Endodermal cell (in vitro differentiated cells): ENCODE data around the gene ENPP1. TPM values are rescaled to one million over a fixed set of nuclear protein-coding genes. Genes with fewer than 3 reads are reported as not detected.

Experiments used
- DNase-seq: peaks from one replicate; pipeline ENCODE4 v3.0.0-alpha.2; 2017
- H3K27ac ChIP-seq: 2 replicates; pipeline ENCODE4 v1.5.1; 2013; ENCODE audit warnings: mild to moderate bottlenecking, low read depth, low read length, moderate library complexity
- H3K27me3 ChIP-seq: 2 replicates; pipeline ENCODE4 v1.6.1; 2013; ENCODE audit warnings: mild to moderate bottlenecking, low read length, moderate library complexity; ENCODE audit not compliant: insufficient read depth, control insufficient read depth, poor library complexity, severe bottlenecking
- H3K36me3 ChIP-seq: 2 replicates; pipeline ENCODE4 v1.7.0; 2013; ENCODE audit warnings: mild to moderate bottlenecking, low read length, moderate library complexity; ENCODE audit not compliant: control insufficient read depth, insufficient read depth
- H3K4me1 ChIP-seq: one replicate; pipeline ENCODE4 v1.7.0; 2013; ENCODE audit warnings: low read length; ENCODE audit not compliant: control insufficient read depth, insufficient read depth
- H3K4me3 ChIP-seq: 2 replicates; pipeline ENCODE4 v1.5.1; 2013; ENCODE audit warnings: mild to moderate bottlenecking, low read length, moderate library complexity
- H3K9ac ChIP-seq: 2 replicates; pipeline ENCODE4 v1.6.1; 2013; ENCODE audit warnings: mild to moderate bottlenecking, low read length, moderate library complexity; ENCODE audit not compliant: poor library complexity, severe bottlenecking; ENCODE audit errors: extremely low read depth
- H3K9me3 ChIP-seq: 2 replicates; pipeline ENCODE4 v1.6.1; 2013; ENCODE audit warnings: mild to moderate bottlenecking, low read length, moderate library complexity; ENCODE audit not compliant: control insufficient read depth
- H3K27ac Mint-ChIP-seq: 2 replicates; pipeline ENCODE4 v1.8.0; 2020; ENCODE audit warnings: mixed read lengths
- H3K27me3 Mint-ChIP-seq: 2 replicates; pipeline ENCODE4 v1.8.0; 2021; ENCODE audit warnings: mild to moderate bottlenecking, mixed read lengths; ENCODE audit not compliant: insufficient read depth
- H3K36me3 Mint-ChIP-seq: 2 replicates; pipeline ENCODE4 v1.8.0; 2020; ENCODE audit warnings: low read depth, mixed read lengths
- H3K4me1 Mint-ChIP-seq: 2 replicates; pipeline ENCODE4 v1.8.0; 2020; ENCODE audit warnings: mixed read lengths
- H3K4me3 Mint-ChIP-seq: 2 replicates; pipeline ENCODE4 v1.8.0; 2020; ENCODE audit warnings: mild to moderate bottlenecking, moderate library complexity, mixed read lengths
- H3K9me3 Mint-ChIP-seq: 2 replicates; pipeline ENCODE4 v1.8.0; 2020; ENCODE audit warnings: mild to moderate bottlenecking, mixed read lengths
- CTCF ChIP-seq: fragments of 200-600 bp; sonication (generic); conservative IDR thresholded peaks from 2 replicates; pipeline ENCODE4 v1.5.0; 2021; ENCODE audit warnings: antibody characterized with exemption, mild to moderate bottlenecking
- WGBS, 2 experiments: methylation state at CpG; one replicate each; pipeline versions ENCODE4 v1.1.5 to v1.1.7; 2013; ENCODE audit warnings: missing lambda C conversion rate in 2 of 2, mixed read lengths in 1 of 2; ENCODE audit not compliant: insufficient coverage in 1 of 2, insufficient read length in 1 of 2; 5-methylcytosine and 5-hydroxymethylcytosine counted together
- total RNA-seq, 2 donors: library from RNA; stranded (reverse); fragmentation: NEBNext Ultra II Directional in 1 of 2; extraction: Animal tissue kit (Norgen Biotek cat#: 25700) in 1 of 2; gene quantifications; 2 replicates in 1 of 2; 3 replicates in 1 of 2; pipeline ENCODE4 v1.2.1, GENCODE V29; 2021

ENPP1 gene
- total RNA-seq, 2 donors from 2014 or later = 11.6 to 16.1 TPM

GRCh38 chr6:131819572-131820124 is 11.8 kb downstream of the ENPP1 start:
- no peaks in the 10 kb centered on the region for H3K9me3 ChIP-seq
- Mint-ChIP-seq H3K9me3 (no peaks in the 10 kb centered on the region), H3K27me3 (no peaks in the 10 kb centered on the region), H3K4me3 (no peak overlapping the region), H3K4me1 (peaks cover 5% of the 10 kb centered on the region), H3K27ac (no peak overlapping the region), H3K36me3 (no peaks in the 10 kb centered on the region)
- TF ChIP-seq CTCF = no peak
- H3K4me3 ChIP-seq = no peak overlapping the region
- H3K9ac ChIP-seq = no peak overlapping the region
- WGBS, 2 experiments = 70 to 92% methylated on average over 2 to 7 of the region's 7 CpGs
- H3K36me3 ChIP-seq = no peaks in the 10 kb centered on the region
- peaks cover 3% of the 10 kb centered on the region for H3K4me1 ChIP-seq
- H3K27me3 ChIP-seq = no peaks in the 10 kb centered on the region
- no peak for DNase-seq
- no peak overlapping the region for H3K27ac ChIP-seq

- no peak for DNase-seq
- no peaks in the 10 kb centered on the region for H3K27me3 ChIP-seq
- no peak overlapping the region for H3K9ac ChIP-seq
- Mint-ChIP-seq H3K9me3 (no peaks in the 10 kb centered on the region), H3K27ac (no peak overlapping the region), H3K27me3 (no peaks in the 10 kb centered on the region), H3K4me1 (peaks cover 4% of the 10 kb centered on the region), H3K4me3 (no peak overlapping the region), H3K36me3 (no peaks in the 10 kb centered on the region)
- no peaks in the 10 kb centered on the region for H3K9me3 ChIP-seq
- no peak overlapping the region for H3K4me3 ChIP-seq
- 90 to 94% methylated on average over 6 of the region's 6 CpGs for WGBS, 2 experiments
- no peaks in the 10 kb centered on the region for H3K36me3 ChIP-seq
- TF ChIP-seq CTCF = no peak
- H3K4me1 ChIP-seq = peaks cover 3% of the 10 kb centered on the region
- H3K27ac ChIP-seq = no peak overlapping the region
Measured at GRCh38 chr6:131821010-131821807, 13.4 kb downstream of the ENPP1 start.

GRCh38 chr6:131822119-131822518 is 14.3 kb downstream of the ENPP1 start:
- Mint-ChIP-seq H3K27ac (no peak overlapping the region), H3K4me3 (no peak overlapping the region), H3K4me1 (no peaks in the 10 kb centered on the region), H3K27me3 (no peaks in the 10 kb centered on the region), H3K9me3 (no peaks in the 10 kb centered on the region), H3K36me3 (no peaks in the 10 kb centered on the region)
- no peak for DNase-seq
- H3K4me3 ChIP-seq = no peak overlapping the region
- H3K36me3 ChIP-seq = no peaks in the 10 kb centered on the region
- H3K27ac ChIP-seq = no peak overlapping the region
- H3K9ac ChIP-seq = no peak overlapping the region
- TF ChIP-seq CTCF = no peak
- no peaks in the 10 kb centered on the region for H3K4me1 ChIP-seq
- no peaks in the 10 kb centered on the region for H3K9me3 ChIP-seq
- no peaks in the 10 kb centered on the region for H3K27me3 ChIP-seq
- 83 to 97% methylated on average over 1 to 2 of the region's 3 CpGs for WGBS, 2 experiments
